HepG2 (cell line): ENCODE results near the gene LRBA. TPM values are rescaled to one million over a fixed set of nuclear protein-coding genes. Genes with fewer than 3 reads are reported as not detected.

Source experiments
- ATF1 ChIP-seq: IDR thresholded peaks from 2 replicates; pipeline ENCODE4 v1.6.1; 2016; ENCODE audit warnings: mild to moderate bottlenecking, control low read depth
- BCL6 ChIP-seq: IDR thresholded peaks from 2 replicates; pipeline ENCODE4 v1.6.1; 2016; ENCODE audit warnings: missing genetic modification reagents, missing compliant biosample characterization
- BCLAF1 ChIP-seq: fragments of 450-650 bp; IDR thresholded peaks from 2 replicates; pipeline ENCODE4 v1.6.1; 2017; ENCODE audit warnings: mild to moderate bottlenecking
- CREM ChIP-seq, 2 experiments: sonication (generic) in 1 of 2; formaldehyde crosslinking in 1 of 2; IDR thresholded peaks; 2 replicates each; pipeline versions ENCODE4 v1.4.0 to v1.6.1; 2016 to 2020; ENCODE audit warnings: antibody characterized with exemption in 1 of 2, mild to moderate bottlenecking in 1 of 2, missing genetic modification reagents in 1 of 2
- FOSL2 ChIP-seq: sonication (generic); formaldehyde crosslinking; IDR thresholded peaks from 2 replicates; pipeline ENCODE4 v1.4.0; 2020; ENCODE audit warnings: missing genetic modification reagents
- FOXA1 ChIP-seq, 2 experiments: fragments of 450-650 bp in 1 of 2; sonication (generic) in 1 of 2; formaldehyde crosslinking in 1 of 2; IDR thresholded peaks; 2 replicates each; pipeline versions ENCODE4 v1.4.0 to v1.6.1; 2016 to 2020; ENCODE audit warnings: missing genetic modification reagents in 1 of 2
- HMGXB3 ChIP-seq: sonication (generic); formaldehyde crosslinking; IDR thresholded peaks from 2 replicates; pipeline ENCODE4 v1.4.0; 2020; ENCODE audit warnings: missing genetic modification reagents, borderline replicate concordance
- ISL2 ChIP-seq: sonication (generic); formaldehyde crosslinking; IDR thresholded peaks from 2 replicates; pipeline ENCODE4 v1.5.0; 2020; ENCODE audit warnings: missing genetic modification reagents
- MIER2 ChIP-seq: IDR thresholded peaks from 2 replicates; pipeline ENCODE4 v1.6.1; 2016; ENCODE audit warnings: missing biosample characterization, missing genetic modification reagents
- NAIF1 ChIP-seq: sonication (generic); formaldehyde crosslinking; IDR thresholded peaks from 2 replicates; pipeline ENCODE4 v1.5.0; 2020; ENCODE audit warnings: mild to moderate bottlenecking, missing genetic modification reagents, borderline replicate concordance
- NFIC ChIP-seq: IDR thresholded peaks from 2 replicates; pipeline ENCODE4 v1.6.1; 2012; ENCODE audit warnings: mild to moderate bottlenecking, low read length, inconsistent platforms
- PHF21A ChIP-seq: sonication (generic); formaldehyde crosslinking; IDR thresholded peaks from 2 replicates; pipeline ENCODE4 v1.5.0; 2020; ENCODE audit warnings: mild to moderate bottlenecking, missing genetic modification reagents
- PPARG ChIP-seq: conservative IDR thresholded peaks from 2 replicates; pipeline ENCODE4 v1.6.1; 2016; ENCODE audit warnings: missing biosample characterization, missing genetic modification reagents
- SAP130 ChIP-seq: IDR thresholded peaks from 2 replicates; pipeline ENCODE4 v1.6.1; 2016; ENCODE audit warnings: low read depth
- ZBTB25 ChIP-seq: IDR thresholded peaks from 2 replicates; pipeline ENCODE4 v1.6.1; 2018; ENCODE audit warnings: missing genetic modification reagents
- ZMAT5 ChIP-seq: sonication (generic); formaldehyde crosslinking; IDR thresholded peaks from 2 replicates; pipeline ENCODE4 v1.5.0; 2020; ENCODE audit warnings: mild to moderate bottlenecking, low read depth, missing genetic modification reagents, borderline replicate concordance
- ZNF574 ChIP-seq: sonication (generic); formaldehyde crosslinking; IDR thresholded peaks from 2 replicates; pipeline ENCODE4 v1.4.0; 2020; ENCODE audit warnings: missing genetic modification reagents
- ZSCAN31 ChIP-seq: sonication (generic); formaldehyde crosslinking; IDR thresholded peaks from 2 replicates; pipeline ENCODE4 v1.5.0; 2020; ENCODE audit warnings: low read depth, mild to moderate bottlenecking, missing genetic modification reagents
- polyA plus RNA-seq, 8 experiments: library from polyadenylated mRNA; depleted of rRNA in 3 of 8; stranded (reverse) in 7 of 8; unstranded in 1 of 8; fragments of >200 nt; fragmentation: Illumina TruSeq in 4 of 8; extraction: Trizol in 4 of 8; gene quantifications; 2 replicates each; pipeline versions ENCODE4 v1.2.1 to v1.2.3, GENCODE V29; 2011 to 2016; ENCODE audit warnings: low read depth in 4 of 8, missing spikeins in 1 of 8, mixed read lengths in 1 of 8; ENCODE audit not compliant: insufficient read depth in 1 of 8
- total RNA-seq, 5 experiments: library from RNA; depleted of rRNA; stranded (reverse); fragments of >200 nt; fragmentation: Illumina TruSeq; extraction: Trizol; gene quantifications; 2 replicates each; pipeline ENCODE4 v1.2.3, GENCODE V29; 2016; ENCODE audit warnings: low read depth in 1 of 5

Gene LRBA
- total and polyA plus RNA-seq, 2 of the 13 experiments (the other 11 are each of a cell fraction or from before 2014, with no cell fraction given) = 21.0 to 37.2 TPM

GRCh38 chr4:150973626-150974251 lies 41.3 kb downstream of the LRBA start (continued):
- peak; percentile 22; the same call in 1 of the 2 replicates for TF ChIP-seq CREM (IDR thresholded peaks at IDR 0.05)
- TF ChIP-seq CREM (CRISPR knock-in tag; IDR thresholded peaks at IDR 0.05) = no peak
- no peak for TF ChIP-seq FOSL2 (CRISPR knock-in tag)
- TF ChIP-seq PPARG = peak; percentile 29; the same call in 1 of the 2 replicates
- TF ChIP-seq FOXA1 (IDR thresholded peaks at IDR 0.05) = no peak
- peak; percentile 73 for TF ChIP-seq FOXA1 (CRISPR knock-in tag; IDR thresholded peaks at IDR 0.05)
- peak; percentile 65 for TF ChIP-seq ISL2 (CRISPR knock-in tag)
- TF ChIP-seq MIER2 (CRISPR knock-in tag) = 0 out of 2 replicates have a peak, but pooled peaks have one; percentile 16
- peak; percentile 28; the same call in 1 of the 2 replicates for TF ChIP-seq ATF1 (CRISPR knock-in tag)
- no peak for TF ChIP-seq HMGXB3 (CRISPR knock-in tag)
- peak; percentile 29; the same call in 1 of the 2 replicates for TF ChIP-seq PHF21A (CRISPR knock-in tag)
- no peak for TF ChIP-seq ZMAT5 (CRISPR knock-in tag)
- TF ChIP-seq ZSCAN31 (CRISPR knock-in tag) = no peak
- peak; percentile 41; the same call in 1 of the 2 replicates for TF ChIP-seq SAP130 (CRISPR knock-in tag)
- TF ChIP-seq ZNF574 (CRISPR knock-in tag) = no peak
- 0 out of 2 replicates have a peak, but pooled peaks have one; percentile 13 for TF ChIP-seq BCL6 (CRISPR knock-in tag)
- peak; percentile 25; the same call in 1 of the 2 replicates for TF ChIP-seq NFIC
- TF ChIP-seq ZBTB25 (CRISPR knock-in tag) = 0 out of 2 replicates have a peak, but pooled peaks have one; percentile 12
- TF ChIP-seq NAIF1 (CRISPR knock-in tag) = 0 out of 2 replicates have a peak, but pooled peaks have one; percentile 26
- no peak for TF ChIP-seq BCLAF1
